Right lobe of liver (tissue), 4 donors: ENCODE measurements around the gene CASP10.

ENCODE experiments used
- CTCF ChIP-seq, 4 donors: fragments of 200-600 bp in 3 of 4; fragments of 450-650 bp in 1 of 4; IDR thresholded peaks; one replicate each; pipeline versions ENCODE4 v1.5.1 to v1.8.0; 2016 to 2022; ENCODE audit warnings: antibody characterized with exemption in 4 of 4, mild to moderate bottlenecking in 2 of 4
- POLR2A ChIP-seq: fragments of 450-650 bp; IDR thresholded peaks from one replicate; pipeline ENCODE4 v1.6.1; 2017; ENCODE audit warnings: antibody characterized with exemption, mild to moderate bottlenecking
- donor health status: DM: no; HTN: no; CAD: no.
- donor health status: DM: no; HTN: no; CAD: no.
- donor health status: DM: no; HTN: yes; CAD: no.

GRCh38 chr2:201204655-201205514 lies 21.9 kb downstream of the CASP10 start:
- TF ChIP-seq CTCF (IDR thresholded peaks at IDR 0.05) (no peak), POLR2A (no peak)
